Measurements from ENCODE around the gene RHEB. TPM values are rescaled to one million over a fixed set of nuclear protein-coding genes. Genes with fewer than 3 reads are reported as not detected.
A peak's percentile ranks its signal among the peaks of the same experiment; 100 is the strongest.

The RHEB gene
- total RNA-seq, 1 donor from 2014 or later = 88.5 TPM

DNA sequence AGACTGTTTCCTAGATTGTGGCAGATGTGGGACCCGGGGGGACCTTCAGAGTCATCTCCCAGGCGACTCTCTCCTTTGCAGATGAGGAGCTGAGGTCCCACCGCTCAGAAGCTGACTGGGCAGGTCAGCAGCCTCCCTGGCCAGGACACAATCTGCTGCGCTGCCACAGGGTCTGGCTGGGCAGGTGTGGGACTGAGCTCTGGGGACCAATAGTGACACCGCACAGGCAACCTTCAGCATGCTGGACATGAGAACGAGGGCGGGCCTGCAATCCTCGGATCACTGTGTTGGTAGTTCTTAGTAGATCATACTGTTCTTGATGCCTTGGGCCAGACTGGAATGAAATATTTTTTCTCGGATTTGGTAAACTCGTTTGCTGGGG lies 59.2 kb downstream of the RHEB start:
- Mint-ChIP-seq H3K4me3 (peak overlapping the region; percentile 60), H3K27me3 (ENCODE audit: low read depth) (no peaks in the 10 kb centered on the region), H3K4me1 (peaks cover 23% of the 10 kb centered on the region), H3K27ac (peak overlapping the region; percentile 95), H3K9me3 (peaks cover 26% of the 10 kb centered on the region), H3K36me3 (peaks cover 31% of the 10 kb centered on the region)
- no peak for DNase-seq (ENCODE audit: low spot score in 2 of 2, unreplicated experiment in 2 of 2)
- TF ChIP-seq, protein P1, sequence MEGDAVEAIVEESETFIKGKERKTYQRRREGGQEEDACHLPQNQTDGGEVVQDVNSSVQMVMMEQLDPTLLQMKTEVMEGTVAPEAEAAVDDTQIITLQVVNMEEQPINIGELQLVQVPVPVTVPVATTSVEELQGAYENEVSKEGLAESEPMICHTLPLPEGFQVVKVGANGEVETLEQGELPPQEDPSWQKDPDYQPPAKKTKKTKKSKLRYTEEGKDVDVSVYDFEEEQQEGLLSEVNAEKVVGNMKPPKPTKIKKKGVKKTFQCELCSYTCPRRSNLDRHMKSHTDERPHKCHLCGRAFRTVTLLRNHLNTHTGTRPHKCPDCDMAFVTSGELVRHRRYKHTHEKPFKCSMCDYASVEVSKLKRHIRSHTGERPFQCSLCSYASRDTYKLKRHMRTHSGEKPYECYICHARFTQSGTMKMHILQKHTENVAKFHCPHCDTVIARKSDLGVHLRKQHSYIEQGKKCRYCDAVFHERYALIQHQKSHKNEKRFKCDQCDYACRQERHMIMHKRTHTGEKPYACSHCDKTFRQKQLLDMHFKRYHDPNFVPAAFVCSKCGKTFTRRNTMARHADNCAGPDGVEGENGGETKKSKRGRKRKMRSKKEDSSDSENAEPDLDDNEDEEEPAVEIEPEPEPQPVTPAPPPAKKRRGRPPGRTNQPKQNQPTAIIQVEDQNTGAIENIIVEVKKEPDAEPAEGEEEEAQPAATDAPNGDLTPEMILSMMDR (IDR thresholded peaks at IDR 0.05; ENCODE audit: unreplicated experiment) = no peak

DNA sequence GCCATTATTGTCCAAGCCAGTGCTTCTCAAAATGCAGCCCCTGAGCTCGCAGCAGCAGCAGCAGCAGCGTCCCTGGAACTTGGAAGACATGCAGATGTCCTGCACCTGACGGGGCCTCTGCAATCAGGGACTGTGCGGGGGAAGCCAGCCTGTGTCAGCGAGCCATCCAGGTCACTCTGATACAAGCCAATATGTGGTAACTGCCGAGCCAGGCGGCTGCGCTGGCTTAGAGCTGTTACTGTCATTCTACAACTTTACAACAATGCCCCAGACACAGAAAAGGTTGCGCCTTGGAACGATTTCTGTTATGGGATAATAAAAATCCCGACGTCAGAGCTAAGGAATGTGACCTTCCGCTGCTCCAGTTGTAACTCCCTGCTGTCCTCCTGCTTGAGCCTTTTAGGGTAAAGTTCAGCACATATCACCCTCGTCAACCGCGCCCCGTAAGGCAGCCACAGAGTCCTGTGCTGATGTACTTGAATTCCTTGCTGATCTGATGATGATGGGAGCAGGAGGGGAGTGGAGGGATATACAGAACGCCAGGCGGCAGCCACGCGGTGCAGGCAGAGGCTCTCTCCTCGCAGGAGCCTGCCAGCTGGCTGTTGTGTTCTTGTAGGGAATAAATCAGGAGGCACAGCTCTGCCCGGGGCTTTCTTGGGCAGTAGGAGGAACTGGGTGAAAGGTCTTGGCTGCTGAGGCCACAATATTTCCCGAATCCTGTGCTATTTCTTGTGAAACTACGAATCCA lies 59.8 kb downstream of the RHEB start:
- Mint-ChIP-seq H3K27me3 (ENCODE audit: low read depth) (no peaks in the 10 kb centered on the region), H3K4me3 (peak overlapping the region; percentile 60), H3K27ac (peak overlapping the region; percentile 95), H3K4me1 (peaks cover 23% of the 10 kb centered on the region), H3K36me3 (peaks cover 25% of the 10 kb centered on the region), H3K9me3 (peaks cover 26% of the 10 kb centered on the region)
- TF ChIP-seq, protein P1 (IDR thresholded peaks at IDR 0.05; ENCODE audit: unreplicated experiment) = no peak
- DNase-seq (ENCODE audit: low spot score in 2 of 2, unreplicated experiment in 2 of 2) = peak in 1 of 2 experiments; percentile 70

DNA sequence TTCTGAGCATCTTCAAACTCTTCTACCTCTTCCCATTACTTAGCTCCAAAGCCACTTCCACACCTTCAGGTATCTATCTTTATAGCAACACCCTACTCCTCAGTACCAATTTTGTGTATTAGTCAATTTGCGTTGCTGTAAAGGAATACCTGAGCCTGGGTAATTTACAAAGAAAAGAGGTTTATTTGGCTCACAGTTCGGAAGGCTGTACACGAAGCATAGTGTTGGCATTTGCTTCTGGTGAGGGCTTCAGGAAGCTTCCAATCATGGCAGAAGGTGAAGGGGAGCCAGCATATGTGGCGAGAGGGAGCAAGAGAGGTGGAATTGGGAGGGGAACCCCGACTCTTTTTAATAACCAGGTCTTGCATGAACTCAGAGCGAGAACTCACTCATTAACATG lies 62.2 kb downstream of the RHEB start:
- no peak overlapping the region for H3K27ac Mint-ChIP-seq

DNA sequence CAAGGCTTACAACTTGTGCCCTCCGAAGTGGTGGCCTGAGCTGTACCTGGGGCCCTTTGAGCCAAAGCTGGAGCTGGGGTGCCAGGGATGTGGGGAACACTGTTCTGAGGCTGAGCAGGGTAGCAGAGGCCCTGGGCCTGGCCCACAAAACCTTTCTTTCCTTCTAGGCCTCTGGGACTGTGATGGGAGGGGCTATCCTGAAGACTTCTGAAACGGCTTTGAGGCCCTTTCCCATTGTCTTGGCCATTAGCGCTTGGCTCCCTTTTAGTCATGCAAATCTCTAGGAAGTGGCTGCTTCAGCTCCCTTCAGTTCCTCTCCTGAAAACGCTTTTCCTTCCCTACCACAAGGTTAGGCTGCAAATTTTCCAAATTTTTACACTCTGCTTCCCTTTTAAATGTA lies 62.9 kb downstream of the RHEB start:
- Mint-ChIP-seq H3K36me3 (peaks cover 1% of the 10 kb centered on the region), H3K27ac (no peak overlapping the region), H3K4me3 (no peak overlapping the region), H3K4me1 (peaks cover 40% of the 10 kb centered on the region), H3K9me3 (peaks cover 6% of the 10 kb centered on the region), H3K27me3 (ENCODE audit: low read depth) (no peaks in the 10 kb centered on the region)
- peak in 1 of 2 experiments; percentile 25 for DNase-seq (ENCODE audit: low spot score in 2 of 2, unreplicated experiment in 2 of 2)
- TF ChIP-seq, protein P1 (IDR thresholded peaks at IDR 0.05; ENCODE audit: unreplicated experiment) = no peak

More for the DNA sequence above, 62.2 kb downstream of the RHEB start:
- Mint-ChIP-seq H3K4me3 (no peak overlapping the region), H3K36me3 (peaks cover 3% of the 10 kb centered on the region), H3K4me1 (peaks cover 37% of the 10 kb centered on the region), H3K9me3 (peaks cover 10% of the 10 kb centered on the region), H3K27me3 (ENCODE audit: low read depth) (no peaks in the 10 kb centered on the region)
- TF ChIP-seq, protein P1 (IDR thresholded peaks at IDR 0.05; ENCODE audit: unreplicated experiment) = no peak
- no peak for DNase-seq (ENCODE audit: low spot score in 2 of 2, unreplicated experiment in 2 of 2)

DNA sequence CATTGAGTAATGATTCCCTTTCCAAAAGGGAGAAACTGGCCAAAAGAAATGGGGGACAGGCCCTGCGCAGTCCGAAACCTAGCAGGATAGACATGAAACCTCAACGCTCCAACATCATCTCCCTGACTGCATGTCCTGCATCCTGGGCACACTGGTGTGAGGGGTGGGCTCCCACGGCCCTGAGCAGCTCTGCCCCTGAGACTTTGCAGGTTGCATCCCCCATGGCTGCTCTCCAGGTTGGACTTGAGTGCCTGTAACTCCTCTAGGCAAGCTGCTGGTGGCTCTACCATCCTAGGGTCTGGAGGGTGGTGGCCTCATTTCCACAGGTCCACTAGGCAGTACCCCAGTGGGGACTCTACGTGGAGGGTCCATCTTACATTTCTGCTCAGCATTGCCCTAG lies 63.4 kb downstream of the RHEB start:
- TF ChIP-seq, protein P1 (IDR thresholded peaks at IDR 0.05; ENCODE audit: unreplicated experiment) = no peak
- Mint-ChIP-seq H3K9me3 (peaks cover 6% of the 10 kb centered on the region), H3K27ac (no peak overlapping the region), H3K27me3 (ENCODE audit: low read depth) (no peaks in the 10 kb centered on the region), H3K4me1 (peaks cover 40% of the 10 kb centered on the region), H3K36me3 (peaks cover 1% of the 10 kb centered on the region), H3K4me3 (no peak overlapping the region)
- DNase-seq (ENCODE audit: low spot score in 2 of 2, unreplicated experiment in 2 of 2) = peak in 1 of 2 experiments; percentile 20

Measured in mesothelial cell of epicardium (in vitro differentiated cells).